SH-SY5Y (cell line): ENCODE data around the gene DNAI2.

Experiments used
- GATA2 ChIP-seq: IDR thresholded peaks from 2 replicates; pipeline ENCODE4 v1.6.1; 2011; ENCODE audit warnings: mild to moderate bottlenecking, low read depth, low read length
- GATA3 ChIP-seq: IDR thresholded peaks from 2 replicates; pipeline ENCODE4 v1.6.1; 2011; ENCODE audit warnings: low read depth, mild to moderate bottlenecking, low read length, moderate library complexity

The DNAI2 gene

DNA sequence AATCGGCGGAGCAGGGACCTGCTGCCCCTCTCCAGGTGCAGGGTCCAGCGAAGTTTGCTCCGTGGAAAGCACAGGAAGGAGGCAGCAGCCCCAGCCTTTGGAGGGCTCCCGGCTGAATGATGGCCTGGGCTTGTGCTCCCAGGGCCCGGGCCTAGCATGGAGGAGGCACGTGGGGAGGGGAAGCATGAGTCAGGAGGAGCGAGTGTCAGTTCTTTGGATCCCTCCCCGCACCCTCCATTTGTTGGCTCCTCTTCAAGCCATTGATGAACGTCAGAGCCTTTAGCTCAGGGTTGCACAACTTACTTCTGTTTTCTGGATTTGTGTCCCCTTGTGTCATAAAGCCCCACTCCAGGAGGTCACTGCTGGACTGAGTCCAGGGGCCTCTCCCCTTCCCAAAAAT is 34.9 kb upstream of the DNAI2 start:
- TF ChIP-seq GATA2: no peak
- no peak for TF ChIP-seq GATA3

DNA sequence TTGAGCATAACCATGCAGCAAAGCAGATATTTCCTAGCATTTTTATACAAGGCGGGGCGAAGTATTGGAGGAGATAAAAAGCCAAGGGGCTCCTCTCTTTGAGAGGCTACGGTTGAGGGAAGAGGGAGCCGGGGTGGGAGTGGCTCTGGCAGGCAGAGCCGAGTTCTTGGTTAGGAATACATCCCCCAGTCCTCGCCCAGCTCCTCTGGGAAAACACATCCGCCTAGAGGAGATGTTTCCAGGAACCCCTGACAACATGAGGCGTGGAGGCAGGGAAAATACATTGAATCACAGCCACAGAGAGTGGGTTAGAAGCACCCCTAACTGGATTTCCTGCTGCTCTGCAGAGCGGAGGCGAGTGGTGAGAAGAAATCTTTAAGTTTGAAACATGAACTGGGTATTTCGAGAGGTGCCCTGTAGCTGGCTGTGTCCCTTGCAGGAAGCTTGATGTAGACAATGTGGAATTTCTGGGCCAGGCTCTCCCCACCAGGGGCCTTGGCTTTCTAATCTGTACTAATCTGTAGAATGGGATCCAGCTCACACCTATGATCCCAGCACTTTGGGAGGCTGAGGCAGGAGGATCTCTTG is 33.3 kb upstream of the DNAI2 start:
- no peak for TF ChIP-seq GATA2

DNA sequence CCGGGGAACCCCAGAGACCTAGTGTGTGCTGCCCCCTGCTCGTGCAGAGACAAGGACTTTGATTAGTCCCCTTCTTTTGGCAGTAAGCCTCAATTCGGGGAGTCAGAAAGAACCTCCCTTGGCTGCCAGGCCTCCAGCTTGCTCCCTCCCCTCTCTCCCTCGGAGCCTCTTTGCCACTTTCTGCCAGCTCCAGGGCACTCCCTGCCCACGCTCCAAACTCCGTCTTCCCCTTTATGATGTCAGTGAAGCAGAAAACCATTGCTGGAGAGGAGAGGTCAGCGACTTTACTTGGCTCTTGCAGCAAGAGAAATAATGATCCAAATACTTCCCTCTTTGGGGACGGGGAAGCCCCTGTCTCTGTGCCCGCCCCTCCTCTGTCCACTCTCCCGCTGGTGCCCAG is 32.6 kb upstream of the DNAI2 start:
- TF ChIP-seq GATA3 (no peak), GATA2 (no peak)

DNA sequence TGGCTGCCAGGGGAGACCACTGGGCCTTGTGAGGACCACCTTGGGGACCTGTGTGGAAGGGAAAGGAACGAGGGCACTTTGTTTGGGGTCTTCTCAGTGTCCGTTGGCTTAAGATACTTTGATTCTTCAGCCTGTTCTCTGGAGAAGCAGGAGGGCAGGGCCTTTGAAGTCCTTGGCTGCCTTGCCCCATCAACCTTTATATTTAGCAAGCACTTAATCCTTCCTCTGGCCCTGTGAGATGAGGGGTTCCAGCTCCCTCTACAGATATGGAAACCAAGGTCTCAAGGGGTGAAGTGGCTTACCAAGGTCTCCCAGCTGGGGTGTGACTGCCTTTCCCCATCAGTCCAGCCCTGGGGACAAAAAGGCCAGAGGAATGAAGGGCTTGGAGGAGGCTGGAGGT is 32.2 kb upstream of the DNAI2 start:
- TF ChIP-seq GATA3 (no peak), GATA2 (no peak)

DNA sequence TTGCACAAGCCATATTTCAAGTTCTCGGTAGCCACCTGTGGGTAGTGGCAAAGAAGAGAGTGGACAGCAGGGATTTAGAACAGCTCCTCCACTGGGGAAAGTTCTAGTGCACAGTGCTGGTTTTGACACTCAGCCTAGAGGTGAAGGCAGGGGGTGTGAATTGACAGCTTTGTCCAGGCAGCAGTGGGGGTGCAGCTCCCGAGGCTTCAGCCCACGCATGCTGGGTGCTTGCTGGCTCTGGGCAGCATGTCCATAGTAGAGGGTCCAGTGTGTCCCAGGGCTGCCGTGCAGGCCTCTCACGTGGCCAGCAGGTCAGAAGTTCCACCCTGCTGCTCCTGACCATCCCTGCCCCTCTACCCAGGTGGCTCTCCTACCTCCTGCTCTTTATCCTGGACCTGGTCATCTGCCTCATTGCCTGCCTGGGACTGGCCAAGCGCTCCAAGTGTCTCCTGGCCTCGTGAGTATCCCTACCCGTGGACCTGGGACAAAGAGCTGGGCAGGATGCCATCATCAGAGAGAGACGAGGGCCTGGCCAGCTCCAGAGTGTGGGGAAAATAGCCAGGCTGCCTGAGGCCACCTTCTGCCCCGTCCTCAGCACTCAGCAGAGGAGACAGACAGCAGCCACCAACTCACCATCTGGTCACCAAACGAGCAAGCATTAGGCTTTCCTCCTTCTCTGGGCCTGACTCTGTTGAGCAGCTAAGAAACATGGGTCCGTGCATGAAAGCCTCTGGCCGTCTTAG is 30.9 kb upstream of the DNAI2 start:
- TF ChIP-seq GATA3: no peak
- TF ChIP-seq GATA2: no peak

DNA sequence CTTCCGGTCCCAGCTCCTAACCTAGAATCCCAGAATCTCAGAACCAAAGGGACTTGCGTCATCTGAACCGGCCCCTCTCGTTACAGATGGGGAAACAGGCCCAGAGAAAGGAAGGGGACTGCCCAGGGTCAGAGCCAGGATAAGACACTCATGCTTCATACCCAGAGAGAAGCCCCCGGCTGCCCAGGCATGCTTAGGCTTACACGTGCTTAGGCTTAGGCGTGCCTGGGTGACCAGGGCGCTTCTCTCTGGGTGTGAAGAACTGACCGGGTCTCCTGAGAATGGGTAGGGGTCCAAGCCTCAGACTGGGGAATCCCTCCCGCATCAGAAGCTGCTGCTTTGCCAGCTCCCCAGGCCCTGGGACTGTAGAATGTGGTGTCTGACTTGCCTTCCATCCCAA is 29.9 kb upstream of the DNAI2 start:
- TF ChIP-seq GATA2 (no peak), GATA3 (no peak)

DNA sequence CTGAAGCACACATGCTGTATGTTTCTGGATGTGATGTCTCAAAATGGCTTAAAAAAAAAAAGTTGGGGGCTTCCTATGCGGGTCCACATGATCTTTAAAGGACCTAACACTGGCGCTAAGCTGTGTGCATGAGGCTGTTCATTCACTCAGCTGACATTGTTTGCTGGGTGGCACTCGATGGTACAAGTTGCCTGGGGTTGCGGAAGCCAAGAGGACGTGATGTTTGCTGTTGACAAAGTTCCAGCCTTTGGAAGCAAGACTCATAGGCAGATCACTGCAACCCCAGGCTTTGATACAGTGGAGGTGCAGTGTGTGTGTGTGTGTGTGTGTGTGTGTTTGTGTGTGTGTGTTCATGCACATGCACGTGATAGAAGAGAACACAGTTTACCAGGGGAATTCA is 29.5 kb upstream of the DNAI2 start:
- TF ChIP-seq GATA2 (no peak), GATA3 (no peak)

DNA sequence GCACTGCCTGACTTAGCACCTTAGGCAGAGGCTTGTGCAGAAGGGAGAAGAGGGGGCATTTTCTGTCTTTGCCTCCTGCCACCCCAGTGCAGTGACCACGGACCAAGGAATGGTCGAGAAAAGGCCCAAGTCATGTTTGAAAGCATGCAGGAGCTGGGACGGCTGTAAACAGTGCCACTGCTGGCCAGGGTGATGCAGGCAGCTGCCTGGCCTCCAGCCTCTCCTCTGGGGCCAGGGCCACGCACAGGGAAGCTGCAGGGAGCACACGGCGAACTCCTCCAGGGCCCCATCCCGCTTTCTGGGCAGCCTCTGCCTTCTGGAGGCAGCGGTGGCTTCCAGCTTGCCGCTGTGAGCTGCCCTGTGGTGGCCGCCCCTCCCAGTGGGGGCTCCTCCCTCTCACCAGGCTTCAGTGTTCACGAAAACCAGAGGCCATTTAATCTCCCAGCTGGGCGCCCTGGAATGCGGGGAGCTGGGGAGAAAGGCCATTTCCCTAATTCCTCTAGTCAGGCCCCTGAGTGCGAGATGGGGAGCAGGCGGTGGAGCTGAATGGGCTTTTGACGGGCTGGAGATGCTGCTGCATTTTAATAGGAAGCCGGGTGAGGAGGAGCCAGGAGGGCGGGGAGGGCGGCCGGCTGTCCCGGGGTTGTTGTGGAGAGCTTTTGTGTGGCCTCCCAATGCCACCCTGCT is 28.7 kb upstream of the DNAI2 start:
- TF ChIP-seq GATA3 (no peak), GATA2 (no peak)

DNA sequence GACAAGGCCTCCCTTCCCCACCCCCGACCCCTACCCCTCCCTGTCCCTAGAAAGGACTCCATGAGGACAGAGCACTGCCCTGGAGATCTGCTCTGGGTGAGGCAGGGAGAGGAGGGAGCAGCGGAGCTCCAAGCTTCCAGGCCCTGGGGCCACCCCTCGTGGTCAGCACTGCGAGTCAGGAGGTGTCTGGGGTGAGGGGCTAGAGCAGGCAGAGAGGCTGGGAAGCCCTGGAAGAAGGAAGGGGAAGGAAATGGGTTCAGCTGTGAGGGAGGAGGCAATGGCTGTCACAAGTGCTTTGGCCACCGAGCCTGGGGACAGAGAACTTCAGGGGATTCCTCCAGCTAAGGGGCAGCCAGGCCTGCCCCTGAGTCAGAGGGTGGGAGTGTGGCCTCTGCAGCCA is 28.2 kb upstream of the DNAI2 start:
- TF ChIP-seq GATA2 (no peak), GATA3 (no peak)

DNA sequence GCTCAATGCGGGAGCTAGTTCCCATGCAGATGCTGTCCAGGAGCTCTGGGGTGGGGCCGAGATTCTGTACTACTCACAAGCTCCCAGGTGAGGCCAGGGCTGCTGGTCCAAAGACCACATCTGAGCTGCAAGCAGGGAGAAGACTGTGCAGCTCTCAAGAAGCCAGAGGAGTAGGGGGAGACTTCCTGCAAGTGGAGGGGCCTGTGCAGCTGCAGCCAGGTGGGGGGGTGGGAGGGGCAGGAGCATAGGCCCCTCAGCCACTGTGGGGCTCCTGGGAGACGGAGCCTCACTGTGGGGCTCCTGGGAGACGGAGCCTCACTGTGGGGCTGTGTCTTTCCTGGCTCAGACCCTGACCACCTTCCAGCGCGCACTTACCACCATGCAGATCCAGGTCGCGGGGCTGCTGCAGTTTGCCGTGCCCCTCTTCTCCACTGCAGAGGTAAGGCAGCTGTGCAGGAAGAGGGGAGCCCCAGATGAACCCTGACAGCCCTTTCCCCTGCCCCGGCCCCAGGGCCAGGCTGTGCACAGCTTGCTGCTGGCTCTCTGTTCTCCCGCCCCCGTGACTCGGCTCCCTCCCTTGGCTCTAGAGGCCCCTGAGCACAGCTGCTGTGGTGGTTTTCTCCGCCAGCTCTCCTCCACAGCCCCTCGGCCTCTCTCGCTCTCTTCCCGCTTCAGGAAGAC is 24.3 kb upstream of the DNAI2 start:
- no peak for TF ChIP-seq GATA2
- TF ChIP-seq GATA3: no peak

DNA sequence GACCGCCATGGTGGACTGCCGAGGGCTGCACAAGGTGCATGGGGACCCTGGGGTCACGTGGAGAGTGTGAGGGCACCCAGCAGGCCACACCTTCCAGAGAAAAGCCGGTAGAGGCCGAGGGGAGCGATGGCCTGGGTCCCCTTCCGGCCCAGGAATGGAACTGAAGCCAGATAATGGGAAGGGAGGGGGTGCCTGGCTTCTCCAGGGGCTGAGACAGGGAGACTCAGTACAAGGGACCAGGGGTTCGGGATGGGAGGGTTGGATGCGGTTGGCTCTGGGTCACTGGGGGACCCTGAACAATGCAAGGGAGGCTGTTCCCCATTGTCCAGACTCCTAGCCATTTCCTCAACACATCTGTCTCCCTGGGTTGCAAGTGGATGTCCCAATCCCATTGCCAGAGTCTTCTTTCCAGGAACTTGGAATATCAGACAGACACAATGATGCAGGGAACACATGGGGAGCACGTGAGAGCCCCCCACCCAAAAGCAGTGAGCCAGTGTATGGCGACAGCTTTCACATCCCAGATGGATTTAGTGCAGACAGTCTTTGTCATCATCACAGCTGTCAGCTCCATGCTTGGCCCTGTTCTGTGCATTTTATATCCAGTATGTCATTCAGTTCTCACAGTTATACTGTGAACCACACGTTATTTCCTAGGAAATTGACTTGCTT is 23.6 kb upstream of the DNAI2 start:
- TF ChIP-seq GATA3 (no peak), GATA2 (no peak)

DNA sequence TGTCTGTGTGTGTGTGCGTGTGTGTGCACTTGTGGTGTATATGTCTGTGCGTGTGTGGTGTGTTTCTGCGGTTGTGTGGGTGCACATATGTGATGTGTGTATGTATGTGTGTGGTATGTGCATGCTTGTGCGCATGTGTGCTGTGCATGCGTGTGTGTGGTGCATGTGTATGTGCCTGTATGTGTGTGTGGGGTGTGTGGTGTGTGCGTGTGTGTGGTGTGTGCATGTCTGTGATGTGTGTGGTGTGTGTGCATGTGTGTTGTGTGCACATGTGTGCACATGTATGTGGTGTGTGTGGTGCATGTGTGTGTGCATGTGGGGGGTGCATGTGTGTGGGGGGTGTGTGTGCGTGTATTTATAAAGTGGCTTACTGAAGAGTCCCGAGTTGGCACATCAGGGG is 23.0 kb upstream of the DNAI2 start:
- no peak for TF ChIP-seq GATA2
- TF ChIP-seq GATA3: no peak

DNA sequence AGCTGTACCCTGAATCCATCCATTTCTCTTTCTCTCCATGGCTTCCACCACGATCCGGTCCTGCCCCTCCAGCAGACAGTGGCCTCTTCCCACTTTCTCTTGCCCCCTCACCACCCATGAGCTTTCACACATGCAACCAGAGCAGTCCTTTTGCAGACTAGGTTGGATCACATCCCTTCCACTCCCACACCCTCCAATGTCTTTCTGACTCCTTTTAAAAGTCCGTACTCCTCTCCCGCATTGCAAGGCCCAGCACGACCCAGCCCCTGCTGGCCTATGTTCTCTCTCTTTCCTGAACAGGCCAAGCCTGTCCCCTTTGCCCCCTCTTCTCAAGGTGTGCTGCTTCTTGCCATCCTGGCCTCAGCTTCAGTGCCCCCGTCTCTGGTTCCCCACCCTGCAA is 22.5 kb upstream of the DNAI2 start:
- TF ChIP-seq GATA3 (no peak), GATA2 (no peak)

DNA sequence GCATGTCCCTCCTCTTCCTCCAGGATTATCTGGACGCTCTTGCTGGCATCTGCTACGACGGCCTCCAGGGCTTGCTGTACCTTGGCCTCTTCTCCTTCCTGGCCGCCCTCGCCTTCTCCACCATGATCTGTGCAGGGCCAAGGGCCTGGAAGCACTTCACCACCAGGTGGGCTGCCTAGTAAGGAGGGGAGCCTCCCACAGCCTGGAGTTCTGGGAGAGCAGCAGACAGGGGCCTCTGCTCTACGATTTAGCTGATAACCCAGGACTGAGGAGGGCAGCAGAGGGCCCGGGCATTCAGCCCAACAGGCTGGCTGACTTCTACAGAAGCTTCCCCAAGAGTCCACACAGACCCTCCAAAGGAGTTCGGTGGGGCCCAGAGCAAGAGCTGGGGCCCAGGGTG is 21.8 kb upstream of the DNAI2 start:
- no peak for TF ChIP-seq GATA2
- TF ChIP-seq GATA3: no peak
